Adrenal gland (tissue), 12 donors: ENCODE data around the gene THSD4. TPM values are rescaled to one million over a fixed set of nuclear protein-coding genes. Genes with fewer than 3 reads are reported as not detected.

ENCODE experiments used
- DNase-seq, 7 donors: peaks; one replicate each; pipeline ENCODE4 v3.0.0-alpha.2; 2019 to 2020
- H3K27ac ChIP-seq, 5 donors: fragments of 200-600 bp; sonication (generic) in 4 of 5; 1 replicate in 3 of 5; 2 replicates in 2 of 5; pipeline versions ENCODE4 v1.5.1 to v1.8.0; 2016 to 2020; ENCODE audit warnings: mild to moderate bottlenecking in 1 of 5
- H3K27me3 ChIP-seq: fragments of 200-600 bp; 2 replicates; pipeline ENCODE4 v1.8.0; 2021
- H3K36me3 ChIP-seq, 2 donors: fragments of 200-600 bp; replicated peaks in 1 of 2; 1 replicate in 1 of 2; 2 replicates in 1 of 2; pipeline versions ENCODE4 v1.5.1 to v1.8.0; 2018 to 2022
- H3K4me1 ChIP-seq, 2 donors: fragments of 200-600 bp; replicated peaks in 1 of 2; 1 replicate in 1 of 2; 2 replicates in 1 of 2; pipeline versions ENCODE4 v1.5.1 to v1.8.0; 2018 to 2021
- H3K4me3 ChIP-seq, 4 donors: fragments of 200-600 bp; sonication (generic) in 3 of 4; one replicate each; pipeline ENCODE4 v1.5.1; 2016 to 2018
- H3K9me3 ChIP-seq, 3 donors: fragments of 200-600 bp; sonication (generic) in 1 of 3; replicated peaks in 1 of 3; 1 replicate in 2 of 3; 2 replicates in 1 of 3; pipeline versions ENCODE4 v1.5.1 to v1.8.0; 2016 to 2021
- POLR2A ChIP-seq, 2 donors: fragments of 450-650 bp; IDR thresholded peaks; one replicate each; pipeline ENCODE4 v1.6.1; 2017; ENCODE audit warnings: antibody characterized with exemption in 2 of 2, mild to moderate bottlenecking in 2 of 2, moderate library complexity in 1 of 2
- WGBS, 4 donors: extraction: QIAGEN DNeasy Blood & Tissue Kit in 2 of 4; methylation state at CpG; one replicate each; pipeline versions ENCODE4 v1.1.5 to v1.1.7; 2013 to 2017; 5-methylcytosine and 5-hydroxymethylcytosine counted together
- intact Hi-C, 2 donors: fragments of 100-400 bp; cut with DNase I; formaldehyde crosslinking; loops; one replicate each; pipeline versions ENCODE4 v1.14.1 to v1.15.0; 2022 to 2023
- polyA plus RNA-seq, 3 donors: library from polyadenylated mRNA; stranded (reverse); fragments of 200-250 nt in 2 of 3; fragments of 350-450 nt in 1 of 3; fragmentation: Illumina TruSeq in 1 of 3; extraction: RNeasy Lipid Tissue Mini Kit (QIAGEN cat#74804) in 1 of 3; gene quantifications; one replicate each; pipeline ENCODE4 v1.2.3, GENCODE V29; 2013 to 2014
- total RNA-seq, 9 donors: library from RNA; depleted of rRNA in 4 of 9; stranded (reverse); fragments of >200 nt in 4 of 9; fragments of 120-200 nt in 1 of 9; fragmentation: NEBNext Ultra II Directional in 1 of 9; extraction: Animal tissue kit (Norgen Biotek cat#: 25700) in 1 of 9; gene quantifications; one replicate each; pipeline versions ENCODE4 v1.1.0 to v1.2.4, GENCODE V29; 2013 to 2023
- TF ChIP-seq, protein P1 (sequence below), 6 experiments: fragments of 450-650 bp in 4 of 6; fragments of 200-600 bp in 2 of 6; sonication (generic) in 1 of 6; IDR thresholded peaks; 1 replicate in 5 of 6; 2 replicates in 1 of 6; pipeline versions ENCODE4 v1.5.1 to v1.8.0; 2016 to 2021; ENCODE audit warnings: antibody characterized with exemption in 6 of 6, mild to moderate bottlenecking in 2 of 6, moderate library complexity in 1 of 6
- donor health status: healthy with polysubstance abuse.
- donor health status: Bipolar disorder and iron deficiency.
- donor health status: DM: yes; HTN: yes; CAD: no.
- donor health status: DM: no; HTN: no; CAD: no.
- donor health status: DM: no; HTN: no; CAD: no.
- donor health status: DM: yes; HTN: yes; CAD: no.

The THSD4 gene
- total and polyA plus RNA-seq, 12 donors: 5.3 to 53.2 (median 23.2) TPM

DNA sequence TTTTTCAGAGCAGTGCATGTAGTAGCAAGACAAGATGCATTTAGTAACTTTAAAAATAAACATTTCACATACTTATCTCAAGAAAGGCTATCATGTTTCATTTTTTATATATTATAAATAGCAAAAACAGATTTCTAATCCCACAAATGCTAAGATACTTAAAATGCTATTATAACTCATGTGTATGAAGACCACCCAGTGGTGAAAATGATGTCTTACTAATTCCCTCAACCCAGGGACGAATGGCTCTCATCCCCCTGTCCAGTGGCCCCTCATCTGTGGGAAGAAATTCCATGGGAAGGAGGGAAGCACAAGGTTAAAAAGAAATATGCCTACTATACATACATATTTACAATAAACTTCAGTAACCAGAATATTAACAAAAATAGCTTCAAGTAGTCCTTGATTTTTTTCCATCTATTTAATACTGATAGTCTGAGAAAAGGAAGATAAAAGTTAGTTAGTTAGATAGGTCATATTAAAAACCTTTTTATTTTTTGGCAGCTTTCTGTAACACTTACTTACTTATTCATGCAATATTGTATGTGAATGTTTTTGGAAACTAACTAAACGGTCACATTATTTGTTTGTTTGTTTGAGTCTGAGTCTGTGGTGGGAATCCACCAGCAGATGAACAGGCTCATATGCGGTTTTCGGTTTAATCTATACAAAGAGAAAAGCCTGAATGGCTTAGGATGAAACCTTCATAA is 709.9 kb downstream of the THSD4 start:
- DNase-seq: no peak
- TF ChIP-seq, protein P1, sequence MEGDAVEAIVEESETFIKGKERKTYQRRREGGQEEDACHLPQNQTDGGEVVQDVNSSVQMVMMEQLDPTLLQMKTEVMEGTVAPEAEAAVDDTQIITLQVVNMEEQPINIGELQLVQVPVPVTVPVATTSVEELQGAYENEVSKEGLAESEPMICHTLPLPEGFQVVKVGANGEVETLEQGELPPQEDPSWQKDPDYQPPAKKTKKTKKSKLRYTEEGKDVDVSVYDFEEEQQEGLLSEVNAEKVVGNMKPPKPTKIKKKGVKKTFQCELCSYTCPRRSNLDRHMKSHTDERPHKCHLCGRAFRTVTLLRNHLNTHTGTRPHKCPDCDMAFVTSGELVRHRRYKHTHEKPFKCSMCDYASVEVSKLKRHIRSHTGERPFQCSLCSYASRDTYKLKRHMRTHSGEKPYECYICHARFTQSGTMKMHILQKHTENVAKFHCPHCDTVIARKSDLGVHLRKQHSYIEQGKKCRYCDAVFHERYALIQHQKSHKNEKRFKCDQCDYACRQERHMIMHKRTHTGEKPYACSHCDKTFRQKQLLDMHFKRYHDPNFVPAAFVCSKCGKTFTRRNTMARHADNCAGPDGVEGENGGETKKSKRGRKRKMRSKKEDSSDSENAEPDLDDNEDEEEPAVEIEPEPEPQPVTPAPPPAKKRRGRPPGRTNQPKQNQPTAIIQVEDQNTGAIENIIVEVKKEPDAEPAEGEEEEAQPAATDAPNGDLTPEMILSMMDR (IDR thresholded peaks at IDR 0.05): no peak
- no peak for TF ChIP-seq POLR2A (IDR thresholded peaks at IDR 0.05)
- Histone ChIP-seq H3K27ac (no peak overlapping the region), H3K9me3 (peaks cover 0 to 17% (median 0%) of the 10 kb centered on the region in 3 donors), H3K4me3 (no peak overlapping the region), H3K27me3 (no peaks in the 10 kb centered on the region), H3K36me3 (peaks cover 0 to 27% of the 10 kb centered on the region in 2 donors), H3K4me1 (no peaks in the 10 kb centered on the region)
- intact Hi-C loops: no loop called here
- 93 to 96% (median 95%) methylated on average over 4 of the region's 4 CpGs for WGBS, 4 donors

DNA sequence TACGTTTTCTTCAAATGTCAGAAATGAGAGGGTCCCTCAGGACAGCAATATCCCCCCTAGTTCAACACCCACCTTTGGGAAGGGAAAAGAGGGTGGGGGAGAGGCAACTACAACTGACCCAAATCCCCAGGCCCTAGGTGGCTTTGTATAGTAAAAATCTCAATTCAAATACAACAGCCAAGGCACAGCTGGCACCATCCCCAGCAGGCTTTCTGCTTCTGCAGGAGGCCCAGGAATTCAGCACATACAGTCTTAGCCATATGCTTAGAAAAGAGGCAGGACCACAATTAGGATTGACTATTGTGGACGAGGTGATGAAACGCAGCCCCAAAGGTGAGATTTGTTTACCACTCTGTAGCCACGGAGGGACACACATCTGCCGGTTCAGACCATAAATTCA is 710.9 kb downstream of the THSD4 start:
- no peak overlapping the region for H3K27ac ChIP-seq
- WGBS, 4 donors: 86 to 91% (median 88%) methylated on average over 5 of the region's 5 CpGs
- no peaks in the 10 kb centered on the region for H3K27me3 ChIP-seq
- H3K9me3 ChIP-seq: peaks cover 0 to 15% (median 0%) of the 10 kb centered on the region in 3 donors
- no peak overlapping the region for H3K4me3 ChIP-seq
- peaks cover 0 to 27% of the 10 kb centered on the region in 2 donors for H3K36me3 ChIP-seq
- no peak for TF ChIP-seq POLR2A (IDR thresholded peaks at IDR 0.05)
- TF ChIP-seq, protein P1 (IDR thresholded peaks at IDR 0.05): no peak
- DNase-seq: no peak
- intact Hi-C loops: no loop called here
- H3K4me1 ChIP-seq: no peaks in the 10 kb centered on the region

DNA sequence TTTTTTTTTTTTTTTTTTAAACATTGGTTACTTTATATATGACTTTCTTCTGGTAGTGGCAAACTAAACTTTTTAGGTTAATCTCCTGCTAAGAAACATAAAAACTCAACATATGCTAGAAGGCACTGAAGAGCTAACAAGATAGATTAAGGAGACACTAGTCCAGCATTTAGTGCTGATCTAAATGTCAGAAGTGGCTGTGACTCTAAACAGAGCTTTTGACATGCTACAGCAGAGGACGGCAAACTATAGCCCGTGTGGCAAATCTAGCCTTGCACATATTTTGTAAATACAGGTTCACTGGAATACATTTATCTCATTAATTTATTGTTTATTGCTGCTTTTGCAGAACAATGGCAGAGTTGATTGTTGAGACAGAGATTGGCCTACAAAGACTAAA is 715.7 kb downstream of the THSD4 start:
- DNase-seq: no peak
- no peak overlapping the region for H3K4me3 ChIP-seq
- intact Hi-C loops: no loop called here
- H3K4me1 ChIP-seq: no peaks in the 10 kb centered on the region
- TF ChIP-seq, protein P1 (IDR thresholded peaks at IDR 0.05): no peak
- TF ChIP-seq POLR2A (IDR thresholded peaks at IDR 0.05): no peak
- no peak overlapping the region for H3K27ac ChIP-seq
- H3K36me3 ChIP-seq: peaks cover 0 to 27% of the 10 kb centered on the region in 2 donors
- H3K9me3 ChIP-seq: no peaks in the 10 kb centered on the region
- WGBS, 4 donors: 91 to 100% (median 96%) methylated on average over 2 of the region's 2 CpGs
- H3K27me3 ChIP-seq: no peaks in the 10 kb centered on the region

Other genes with a start within 250 kb of the THSD4 start
- 1 to 10 TPM; 1.2 to 5.6 (median 3.8) TPM for gene THAP10, start 223.0 kb upstream of the THSD4 start, total RNA-seq
- gene THAP10, start 223.0 kb upstream of the THSD4 start, polyA plus RNA-seq: 1 to 10 TPM in 2 of 3 donors, under 1 TPM in 1; 0.97 to 4.0 (median 1.1) TPM
- 10 to 100 TPM in 3 of 9 donors, 1 to 10 TPM in 6; 4.4 to 14.9 (median 7.4) TPM for gene LRRC49, start 222.6 kb upstream of the THSD4 start, total RNA-seq
- gene LRRC49, start 222.6 kb upstream of the THSD4 start, polyA plus RNA-seq: 10 to 100 TPM in 1 of 3 donors, 1 to 10 TPM in 2; 8.1 to 12.5 (median 8.7) TPM